Fibroblast of skin of left quadriceps (primary cell): ENCODE measurements around the gene AHCTF1.
"Not testable (repeated sequence)": the region's sequence is repeated elsewhere in the genome, so short reads cannot be mapped to it uniquely, and the experiment has no call there.

Source experiments
- DNase-seq, 2 experiments: peaks; one replicate each; pipeline ENCODE4 v3.0.0-alpha.2; 2013; ENCODE audit warnings: low read depth in 2 of 2

The AHCTF1 gene

GRCh38 chr1:246838118-246838456 lies 93.7 kb downstream of the AHCTF1 start:
- DNase-seq = no peak

GRCh38 chr1:246837418-246838117 lies 94.2 kb downstream of the AHCTF1 start:
- DNase-seq = no peak

GRCh38 chr1:246836209-246836966 lies 95.4 kb downstream of the AHCTF1 start:
- peak; percentile 8 to 11 for DNase-seq

GRCh38 chr1:246831543-246831942 lies 100.2 kb downstream of the AHCTF1 start:
- no peak for DNase-seq

- DNase-seq = no peak
Measured at GRCh38 chr1:246828818-246829217, 102.9 kb downstream of the AHCTF1 start.

GRCh38 chr1:246827396-246827795 lies 104.4 kb downstream of the AHCTF1 start:
- no peak for DNase-seq

GRCh38 chr1:246825557-246826175 lies 106.1 kb downstream of the AHCTF1 start:
- DNase-seq = no peak

GRCh38 chr1:246824541-246824940 lies 107.2 kb downstream of the AHCTF1 start:
- DNase-seq = no peak

GRCh38 chr1:246822154-246822553 lies 109.6 kb downstream of the AHCTF1 start:
- DNase-seq = not testable (repeated sequence)

- DNase-seq = no peak
Measured at GRCh38 chr1:246820666-246821065, 111.1 kb downstream of the AHCTF1 start.

GRCh38 chr1:246817778-246818177 lies 114.0 kb downstream of the AHCTF1 start:
- DNase-seq = not testable (repeated sequence)

GRCh38 chr1:246815693-246816270 lies 116.0 kb downstream of the AHCTF1 start:
- DNase-seq = no peak

GRCh38 chr1:246814890-246815289 lies 116.9 kb downstream of the AHCTF1 start:
- DNase-seq = no peak

GRCh38 chr1:246813325-246813724 lies 118.4 kb downstream of the AHCTF1 start:
- not testable (repeated sequence) for DNase-seq

GRCh38 chr1:246811985-246812384 lies 119.8 kb downstream of the AHCTF1 start:
- DNase-seq = no peak

- DNase-seq = no peak
Measured at GRCh38 chr1:246809473-246809872, 122.3 kb downstream of the AHCTF1 start.

- no peak for DNase-seq
Measured at GRCh38 chr1:246805135-246805716, 126.5 kb downstream of the AHCTF1 start.

GRCh38 chr1:246803883-246804282 lies 127.9 kb downstream of the AHCTF1 start:
- DNase-seq = no peak

GRCh38 chr1:246803373-246803772 lies 128.4 kb downstream of the AHCTF1 start:
- no peak for DNase-seq

GRCh38 chr1:246801241-246802020 lies 130.3 kb downstream of the AHCTF1 start:
- DNase-seq = no peak

GRCh38 chr1:246800756-246801155 lies 131.0 kb downstream of the AHCTF1 start:
- DNase-seq = no peak
